CD4-positive, alpha-beta T cell (primary cell): ENCODE data around the gene PRDM16. TPM values are rescaled to one million over a fixed set of nuclear protein-coding genes. Genes with fewer than 3 reads are reported as not detected.

Experiments
- ATAC-seq: fragments of 200-7000 bp; cut with Tn5 transposase; one replicate; pipeline ENCODE4 v1.10.0; 2022; ENCODE audit warnings: mild to moderate bottlenecking; ENCODE audit not compliant: poor library complexity
- CTCF ChIA-PET: fragments of 350-600 bp; sonication (Branson Sonifier 250); formaldehyde crosslinking; loops from one replicate; lab custom pipeline; 2021; ENCODE audit warnings: antibody characterized with exemption, inconsistent platforms; lab: Charles Lee
- POLR2A ChIA-PET: fragments of 350-600 bp; sonication (Branson Sonifier 250); formaldehyde crosslinking; loops from one replicate; lab custom pipeline; 2021; ENCODE audit warnings: antibody characterized with exemption, inconsistent platforms; lab: Charles Lee
- DNase-seq, 14 experiments: peaks; one replicate each; pipeline ENCODE4 v3.0.0-alpha.2; 2013 to 2020; ENCODE audit warnings: mixed read lengths in 2 of 14
- H3K27ac ChIP-seq, 2 donors: one replicate each; pipeline versions ENCODE4 v1.5.1 to v1.7.0; 2013; ENCODE audit warnings: low read length in 2 of 2, low read depth in 1 of 2, mild to moderate bottlenecking in 1 of 2
- H3K27me3 ChIP-seq, 2 experiments: 1 replicate in 1 of 2; 2 replicates in 1 of 2; pipeline versions ENCODE4 v1.6.1 to v1.7.0; 2013; ENCODE audit warnings: low read length in 2 of 2, control low read depth in 1 of 2, mild to moderate bottlenecking in 1 of 2, moderate library complexity in 1 of 2; ENCODE audit not compliant: insufficient read depth in 2 of 2, control insufficient read depth in 1 of 2
- H3K36me3 ChIP-seq: one replicate; pipeline ENCODE4 v1.6.1; 2013; ENCODE audit warnings: low read length, control low read depth; ENCODE audit not compliant: insufficient read depth
- H3K4me1 ChIP-seq: one replicate; pipeline ENCODE4 v1.6.1; 2013; ENCODE audit warnings: low read length, control low read depth; ENCODE audit not compliant: insufficient read depth
- H3K4me3 ChIP-seq: one replicate; pipeline ENCODE4 v1.5.1; 2013; ENCODE audit warnings: mild to moderate bottlenecking, low read length, moderate library complexity
- H3K9me3 ChIP-seq, 2 experiments: 1 replicate in 1 of 2; 2 replicates in 1 of 2; pipeline versions ENCODE4 v1.6.1 to v1.7.0; 2013; ENCODE audit warnings: low read length in 2 of 2, mild to moderate bottlenecking in 2 of 2, control low read depth in 1 of 2, moderate library complexity in 1 of 2; ENCODE audit not compliant: control insufficient read depth in 1 of 2, insufficient read depth in 1 of 2
- H3K27ac Mint-ChIP-seq: one replicate; pipeline ENCODE4 v1.8.0; 2020; ENCODE audit warnings: mixed read lengths
- H3K27me3 Mint-ChIP-seq: one replicate; pipeline ENCODE4 v1.8.0; 2021; ENCODE audit warnings: mixed read lengths
- H3K36me3 Mint-ChIP-seq: one replicate; pipeline ENCODE4 v1.8.0; 2021; ENCODE audit warnings: low read depth, mixed read lengths
- H3K4me1 Mint-ChIP-seq: one replicate; pipeline ENCODE4 v1.8.0; 2021; ENCODE audit warnings: low read depth, mixed read lengths
- H3K4me3 Mint-ChIP-seq: one replicate; pipeline ENCODE4 v1.8.0; 2020; ENCODE audit warnings: mild to moderate bottlenecking, mixed read lengths
- H3K9me3 Mint-ChIP-seq: one replicate; pipeline ENCODE4 v1.8.0; 2020; ENCODE audit warnings: mixed read lengths
- CTCF ChIP-seq: fragments of 200-600 bp; IDR thresholded peaks from one replicate; pipeline ENCODE4 v1.8.0; 2022; ENCODE audit warnings: antibody characterized with exemption, mild to moderate bottlenecking
- intact Hi-C, 2 experiments: fragments of 100-400 bp; cut with DNase I in 1 of 2; cut with micrococcal nuclease in 1 of 2; formaldehyde crosslinking; loops; one replicate each; pipeline versions ENCODE4 v1.15.1 to v1.9.0; 2023 to 2025; cut with DNase I, micrococcal nuclease
- microRNA-seq: library from miRNA; unstranded; fragments of <30 nt; microRNA quantifications from one replicate; pipeline ENCODE4 v1.2.0, GENCODE V29; 2021; ENCODE audit warnings: borderline microRNAs expressed, borderline replicate concordance
- total RNA-seq, 174 experiments: library from RNA in 2 of 174; stranded (reverse) in 2 of 174; gene quantifications; one replicate each; pipeline ENCODE4 v1.2.3 and lab custom pipeline; 2021 to 2026

PRDM16 gene
- total RNA-seq, 2 experiments from 2014 or later, result not detected

- no peak for TF ChIP-seq CTCF
- Mint-ChIP-seq H3K4me1 (no peaks in the 10 kb centered on the region), H3K9me3 (peaks cover 8% of the 10 kb centered on the region), H3K27me3 (no peaks in the 10 kb centered on the region), H3K4me3 (no peak overlapping the region), H3K27ac (no peak overlapping the region), H3K36me3 (peaks cover 5% of the 10 kb centered on the region)
- H3K9me3 ChIP-seq, result peaks cover 3 to 28% of the 10 kb centered on the region in 2 experiments
- ChIA-PET POLR2A (no interaction called here), CTCF (interaction anchor here (0.9 to 2.2 kb wide), 2 partner anchors 32 to 134 kb away, joined by 4 to 6 read pairs; no protein-coding TSS in a partner anchor)
- H3K4me3 ChIP-seq, result no peak overlapping the region
- H3K4me1 ChIP-seq, result no peaks in the 10 kb centered on the region
- H3K27ac ChIP-seq, result no peak overlapping the region
- intact Hi-C loops, result no loop called here
- ATAC-seq (no peak), DNase-seq (no peak)
- H3K27me3 ChIP-seq, result no peaks in the 10 kb centered on the region
- no peaks in the 10 kb centered on the region for H3K36me3 ChIP-seq
Measured at GRCh38 chr1:3485016-3485415, 416.0 kb downstream of the PRDM16 start.

Small RNAs within 50 kb of the gene (microRNA-seq; reads per million reads assigned to microRNA genes)
- gene MIR4251, result not detected

Other genes starting within 250 kb of the PRDM16 start
- gene ACTRT2, start 47.7 kb upstream of the PRDM16 start, total RNA-seq, result not detected